GM18861 (cell line): ENCODE results near the gene CNKSR3.
A peak's percentile ranks its signal among the peaks of the same experiment; 100 is the strongest.
"Not testable (repeated sequence)": the region's sequence is repeated elsewhere in the genome, so short reads cannot be mapped to it uniquely, and the experiment has no call there.

ENCODE experiments used
- ATAC-seq: cut with Tn5 transposase; IDR thresholded peaks from one replicate; pipeline ENCODE4 v1.9.1; 2021; ENCODE audit not compliant: unreplicated experiment

The CNKSR3 gene

DNA sequence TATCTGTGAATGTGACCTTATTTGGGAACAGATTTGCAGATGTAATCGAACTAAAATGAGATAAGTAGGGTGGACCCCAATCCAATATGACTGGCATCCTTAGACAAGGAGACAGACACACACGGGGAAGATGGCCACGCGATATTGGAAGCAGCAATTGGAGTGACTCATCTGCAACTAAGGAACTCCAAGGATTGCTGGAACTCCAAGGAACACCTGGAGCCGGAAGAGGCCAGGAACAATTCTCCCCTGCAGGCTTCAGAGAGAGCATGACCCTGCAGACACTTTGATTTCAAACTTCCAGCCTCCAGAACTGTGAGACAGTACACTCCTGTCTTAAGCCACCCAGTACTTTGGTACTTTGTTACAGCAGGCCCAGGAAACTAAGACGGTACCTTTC lies 19.5 kb upstream of the CNKSR3 start:
- ATAC-seq = no peak

DNA sequence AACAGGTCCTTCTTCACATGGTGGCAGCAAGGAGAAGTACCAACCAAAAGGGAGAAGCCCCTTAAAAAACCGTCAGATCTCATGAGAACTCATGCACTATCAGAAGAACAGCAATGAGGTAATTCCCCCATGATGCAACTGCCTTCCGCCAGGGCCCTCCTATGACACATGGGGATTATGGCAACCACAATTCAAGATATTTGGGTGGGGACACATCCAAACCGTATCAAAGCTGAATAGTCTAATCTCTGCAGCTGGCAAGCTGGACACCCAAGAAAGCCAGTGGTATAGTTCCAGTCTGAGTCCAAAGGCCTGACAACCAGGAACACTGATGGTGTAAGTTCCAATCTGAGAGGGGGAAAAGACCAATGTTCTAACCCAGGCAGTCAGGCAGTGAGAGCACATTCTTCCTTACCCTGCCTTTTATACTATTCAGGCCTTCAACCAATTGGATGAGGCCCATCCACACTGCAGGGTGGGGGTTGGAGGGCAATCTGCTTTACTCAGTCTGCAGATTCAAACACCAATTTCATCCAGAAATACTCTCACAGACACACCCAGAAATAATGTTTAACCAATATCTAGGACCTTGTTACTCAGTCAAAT lies 17.9 kb upstream of the CNKSR3 start:
- no peak for ATAC-seq

DNA sequence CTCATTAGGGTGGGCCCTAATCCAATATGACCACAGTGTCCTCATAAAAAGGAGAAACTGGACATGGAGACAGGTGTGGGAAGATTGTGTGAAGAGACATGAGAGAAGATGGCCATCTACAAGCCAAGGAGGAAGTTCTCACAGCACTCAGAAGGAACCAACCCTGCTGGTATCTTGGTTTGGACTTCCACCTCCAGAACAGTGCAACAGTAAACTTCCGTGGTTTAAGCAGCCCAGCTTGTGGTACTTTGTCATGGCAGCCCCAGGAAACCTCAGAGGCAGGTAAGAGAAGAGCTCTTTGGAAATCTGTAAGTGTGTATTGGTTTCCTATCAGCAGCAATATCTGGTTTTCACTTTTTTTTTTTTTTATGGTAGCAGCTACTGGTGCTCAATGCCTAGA lies 16.5 kb upstream of the CNKSR3 start:
- no peak for ATAC-seq

DNA sequence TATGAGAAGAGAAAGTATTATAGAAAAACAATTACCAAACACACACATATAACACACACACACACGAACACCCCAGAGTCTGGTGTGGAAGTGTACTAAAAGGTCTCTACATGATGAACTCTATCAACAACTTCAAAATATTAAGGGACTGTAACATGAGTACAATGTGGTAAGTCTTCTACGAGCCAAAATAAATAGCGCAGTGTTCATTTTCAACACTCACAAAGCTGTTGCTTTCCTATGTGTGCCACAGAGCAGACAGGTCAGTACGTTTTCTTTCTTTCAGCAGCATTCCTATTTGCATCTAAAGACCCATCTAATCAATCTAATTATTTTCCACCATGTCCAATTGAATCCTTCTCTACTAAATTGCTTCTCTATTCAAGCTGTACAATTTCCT lies 12.1 kb upstream of the CNKSR3 start:
- ATAC-seq = no peak

DNA sequence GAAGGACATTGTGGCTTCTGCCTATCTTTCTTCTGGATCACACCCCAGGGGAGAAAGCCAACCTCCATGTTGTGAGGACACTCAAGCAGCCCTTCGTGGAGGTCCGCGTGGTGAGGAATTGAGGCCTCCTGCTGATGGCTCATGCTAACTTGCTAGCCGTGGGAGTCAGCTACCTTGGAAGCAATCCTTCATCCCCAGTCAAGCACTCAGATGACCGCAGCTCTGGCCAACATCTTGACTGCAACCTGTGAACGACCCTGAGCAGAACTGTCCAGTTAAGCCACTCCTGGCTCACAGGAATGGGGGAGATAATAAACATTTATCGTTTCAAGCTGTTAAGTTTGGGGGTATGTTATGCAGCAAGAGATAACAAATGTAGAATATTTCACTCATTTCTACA lies 10.9 kb upstream of the CNKSR3 start:
- no peak for ATAC-seq

DNA sequence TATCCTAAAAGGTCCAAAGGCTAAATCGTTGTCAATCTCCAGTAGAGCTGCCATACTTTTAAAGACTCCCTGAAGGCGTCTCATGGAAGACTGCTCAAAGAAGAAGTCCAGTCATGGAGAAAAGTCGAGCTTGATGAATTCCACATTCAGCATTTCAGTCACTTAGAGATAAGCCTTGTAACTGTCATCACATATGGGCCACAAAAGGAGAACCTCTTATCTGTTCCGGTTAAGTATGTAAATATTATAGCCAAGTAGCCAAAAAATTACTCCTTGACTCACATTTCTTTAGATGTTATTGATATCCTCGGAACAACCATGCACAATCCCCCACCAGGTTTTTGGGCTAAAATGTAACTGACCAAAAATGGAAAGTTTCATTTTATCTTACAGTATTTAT lies 9.8 kb upstream of the CNKSR3 start:
- no peak for ATAC-seq

DNA sequence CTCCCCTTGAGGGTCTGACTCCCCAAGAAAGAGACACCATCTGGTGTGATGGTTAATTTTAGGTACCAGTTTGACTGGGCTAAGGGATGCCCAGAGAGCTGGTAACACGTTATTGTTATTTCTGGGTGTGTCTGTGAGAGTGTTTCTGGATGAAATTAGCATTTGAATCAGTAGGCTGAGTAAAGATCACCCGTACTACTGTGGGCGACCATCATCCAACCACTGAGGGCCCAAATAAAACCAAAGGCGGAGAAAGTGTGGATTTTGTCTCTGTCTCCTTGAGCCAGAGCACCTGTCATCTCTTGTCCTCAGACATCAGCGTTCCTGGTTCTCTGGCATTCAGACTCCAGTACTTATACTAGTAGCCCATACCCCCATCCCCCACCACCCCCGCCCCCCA lies 7.9 kb upstream of the CNKSR3 start:
- ATAC-seq = no peak

DNA sequence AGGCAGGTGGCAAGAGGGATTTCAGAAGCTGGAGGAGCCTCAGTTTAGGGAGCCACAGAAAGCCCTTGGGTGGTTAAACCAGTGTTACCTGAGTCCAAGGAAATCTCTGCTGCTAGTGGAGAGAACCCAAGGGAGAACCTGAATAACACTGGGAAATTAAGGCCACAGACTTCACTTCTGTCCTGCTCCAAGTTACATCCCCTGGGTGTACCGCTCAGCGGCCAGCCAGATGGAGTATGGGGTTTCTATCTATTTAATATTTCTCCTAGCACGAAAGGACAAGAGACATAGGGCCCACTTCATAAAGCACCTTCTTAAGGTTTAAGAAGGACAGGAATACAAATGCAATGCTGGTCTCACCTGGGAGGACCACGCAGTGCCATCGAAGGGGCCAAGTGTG lies 5.8 kb upstream of the CNKSR3 start:
- ATAC-seq = no peak

DNA sequence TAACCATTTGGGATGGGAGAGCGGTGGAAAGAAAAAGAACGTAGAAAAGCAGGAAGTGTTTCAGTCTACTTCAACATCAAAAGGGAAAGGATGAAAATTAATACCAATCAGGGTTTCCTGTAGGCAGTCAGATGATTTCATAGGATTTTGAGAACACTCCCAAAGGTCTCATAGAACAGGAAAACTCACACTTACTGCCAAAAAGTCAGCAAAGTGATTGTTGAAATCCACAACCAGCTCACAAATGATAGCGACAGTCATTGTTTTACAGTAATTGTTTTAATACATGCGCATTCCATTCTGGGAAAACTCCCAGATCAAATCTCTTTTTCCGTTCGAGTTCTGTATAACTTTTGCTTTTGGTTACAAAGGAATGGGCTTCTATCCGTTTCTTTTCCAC lies 5.3 kb upstream of the CNKSR3 start:
- ATAC-seq = no peak

DNA sequence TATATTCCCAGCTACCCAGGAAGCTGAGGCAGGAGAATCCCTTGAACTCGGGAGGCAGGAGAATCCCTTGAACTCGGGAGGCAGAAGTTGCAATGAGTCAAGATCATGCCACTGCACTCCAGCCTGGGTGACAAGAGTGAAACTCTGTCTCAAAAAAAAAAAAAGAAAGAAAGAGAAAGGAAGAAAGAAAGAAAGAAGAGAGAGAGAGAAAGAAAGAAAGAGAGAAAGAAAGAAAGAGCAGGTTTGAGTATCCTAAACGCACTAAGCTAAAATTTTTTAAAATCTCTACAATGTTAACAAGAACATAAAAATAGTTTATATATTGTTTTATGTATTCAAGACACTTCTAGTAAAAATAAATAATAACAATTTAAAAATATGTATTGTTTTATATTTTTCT lies 4.6 kb upstream of the CNKSR3 start:
- ATAC-seq = not testable (repeated sequence)

DNA sequence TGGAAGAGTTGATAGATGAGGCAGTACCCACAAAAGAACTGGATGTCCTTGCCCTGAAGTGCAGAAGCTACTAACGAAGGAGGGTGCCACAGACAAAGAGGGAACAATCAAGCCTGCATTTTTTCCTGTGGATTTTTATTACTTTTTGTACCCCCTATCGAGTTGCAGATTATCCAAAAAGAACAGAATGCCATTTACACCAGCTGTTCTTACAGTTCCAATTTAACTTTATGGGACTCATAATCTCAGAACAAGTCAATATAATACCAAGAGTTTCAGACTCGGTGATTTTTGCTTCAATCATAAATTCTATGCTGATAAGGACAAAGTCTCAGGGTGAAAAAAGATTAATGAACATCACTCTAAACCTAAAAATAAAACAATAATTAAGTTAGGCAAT lies 4.0 kb upstream of the CNKSR3 start:
- ATAC-seq = no peak

DNA sequence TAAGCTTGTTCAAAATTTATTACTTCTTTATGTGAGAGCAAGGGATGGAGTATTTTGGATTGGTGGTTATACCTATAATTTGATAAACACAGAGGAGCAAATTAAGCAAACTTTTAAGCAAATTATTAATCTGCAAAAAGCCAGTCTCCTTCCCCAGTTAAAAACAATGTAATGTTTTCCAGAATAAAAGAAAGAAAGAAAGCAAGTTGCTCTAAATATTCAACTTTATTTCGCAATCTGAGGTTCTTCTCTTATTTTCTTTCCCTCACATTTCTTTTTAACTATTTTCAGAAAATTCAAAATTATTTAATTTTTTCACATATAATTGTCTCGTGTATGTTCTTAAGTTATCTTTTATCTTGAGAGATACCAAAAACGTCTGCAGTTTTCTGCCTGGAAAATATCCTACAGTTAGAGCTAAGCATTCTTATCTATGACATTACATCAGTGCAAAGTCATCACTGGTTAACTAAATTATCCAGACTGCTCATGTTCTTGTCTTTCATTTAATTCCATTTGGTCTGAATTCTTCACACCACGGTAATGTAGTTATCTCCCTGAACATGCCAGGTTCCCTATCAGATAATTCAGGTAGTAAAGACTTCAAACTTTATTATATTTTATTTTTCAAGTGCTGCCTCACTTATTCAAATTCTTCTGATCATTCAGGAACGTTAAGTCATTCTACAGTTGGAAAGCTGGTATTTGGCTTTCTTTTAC lies 3.3 kb upstream of the CNKSR3 start:
- no peak for ATAC-seq

DNA sequence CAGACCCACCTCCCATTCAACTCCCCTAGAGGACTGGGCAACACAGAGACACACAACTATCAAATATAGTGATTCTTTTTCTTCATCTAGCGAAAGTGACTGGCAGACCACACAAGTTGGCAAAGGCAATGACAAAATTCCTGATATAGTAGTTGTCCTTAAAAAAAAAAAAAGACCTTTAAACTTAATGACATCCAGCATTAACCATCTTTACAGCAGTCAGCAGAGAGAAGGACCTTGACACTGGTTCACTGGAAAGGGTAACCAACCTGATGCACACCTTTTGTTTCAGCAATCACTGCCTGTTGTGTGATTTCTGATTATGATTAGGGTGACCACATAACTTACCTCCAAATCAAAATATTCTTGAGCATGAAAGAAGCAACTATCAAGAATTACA lies 1.7 kb upstream of the CNKSR3 start:
- no peak for ATAC-seq

DNA sequence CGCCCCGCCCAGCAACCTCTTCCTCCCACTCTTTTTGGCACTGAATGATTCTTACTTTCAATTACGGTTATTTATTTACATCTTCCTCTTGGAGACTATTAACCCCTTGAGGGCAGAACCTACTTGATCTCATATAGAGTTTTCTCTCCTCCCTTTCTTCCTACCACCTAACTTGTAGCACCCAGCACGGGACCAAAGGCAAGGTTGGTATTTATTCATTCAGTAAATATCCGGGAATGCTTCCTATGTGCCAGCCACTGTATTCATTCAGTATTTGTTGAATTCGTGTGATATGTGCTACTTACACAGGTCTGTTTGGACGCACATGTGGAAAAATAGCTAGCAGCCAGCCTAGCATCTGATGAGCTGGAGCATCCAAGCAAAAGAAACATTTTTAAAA lies 1.3 kb upstream of the CNKSR3 start:
- no peak for ATAC-seq

DNA sequence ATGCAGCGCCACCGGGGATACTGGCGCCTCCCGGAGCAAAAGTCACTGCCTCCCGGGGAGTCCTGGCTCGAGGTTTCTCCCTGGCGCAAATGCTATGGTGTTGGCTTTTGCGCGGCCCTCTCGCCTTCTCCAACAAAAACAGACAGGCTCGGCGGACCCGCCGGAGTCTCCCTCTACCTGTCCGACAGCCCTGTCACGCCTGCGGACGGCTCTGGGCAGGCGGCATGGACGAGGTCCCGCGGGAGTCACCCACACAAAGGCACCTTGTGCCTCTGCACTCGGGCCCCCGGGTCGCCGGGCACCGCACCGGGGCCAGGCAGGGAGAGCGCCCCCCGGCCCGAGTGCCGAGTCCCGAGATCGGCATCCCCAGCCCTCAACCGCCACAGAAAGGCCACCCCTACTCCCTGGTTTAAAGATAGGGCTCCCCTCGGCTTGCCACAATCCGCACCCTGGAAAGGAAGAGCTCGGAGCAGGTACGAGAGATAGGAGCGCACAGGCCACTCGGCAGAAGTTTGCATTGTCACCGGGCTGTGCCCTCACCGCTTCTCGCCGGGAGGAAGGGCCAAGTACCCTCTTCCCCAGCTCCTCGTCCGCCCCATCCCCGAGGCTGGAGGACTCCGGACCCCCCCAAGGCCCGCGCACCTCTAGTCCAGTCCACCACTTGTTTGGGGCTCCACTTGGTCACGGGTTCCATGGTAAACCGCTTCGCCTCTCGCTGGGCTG lies 903 bp downstream of the CNKSR3 start:
- peak; percentile 14 for ATAC-seq

DNA sequence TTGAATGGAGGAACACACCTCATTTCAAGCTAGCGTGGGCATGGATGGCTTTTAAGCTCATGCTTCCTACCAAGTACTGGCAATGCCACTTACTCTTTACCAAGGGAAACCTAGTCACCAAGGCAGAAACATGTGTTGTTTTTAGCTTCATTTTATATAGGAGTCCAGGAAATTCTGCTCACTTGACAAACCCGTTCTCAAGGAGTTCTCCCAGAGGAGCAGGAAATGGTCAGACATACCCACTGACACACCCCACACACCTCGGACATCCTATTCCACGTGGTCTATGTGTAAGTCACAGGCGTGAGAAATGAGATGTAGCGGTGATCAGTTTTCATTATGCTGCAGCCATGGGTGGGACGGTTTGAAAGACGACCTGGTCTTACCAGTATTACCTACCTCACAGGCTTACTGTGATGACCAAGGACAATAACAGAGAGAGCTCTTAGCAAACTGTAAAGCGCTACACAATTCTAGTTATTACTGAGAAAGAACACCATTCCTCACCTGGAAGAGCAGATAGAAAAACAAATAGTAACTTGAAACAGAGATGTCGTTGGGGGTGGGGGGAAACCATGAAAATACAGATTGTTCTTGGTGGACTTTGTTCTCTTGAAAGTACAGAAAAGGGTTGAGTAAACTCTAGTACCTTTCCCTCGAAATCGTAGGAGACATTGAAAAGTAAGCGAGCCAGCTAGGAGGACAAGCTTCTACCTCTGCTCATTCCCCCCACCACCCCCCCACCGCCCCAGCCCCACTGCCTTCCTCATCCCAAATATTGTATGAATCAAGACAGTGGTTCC lies 1.7 kb downstream of the CNKSR3 start:
- no peak for ATAC-seq

DNA sequence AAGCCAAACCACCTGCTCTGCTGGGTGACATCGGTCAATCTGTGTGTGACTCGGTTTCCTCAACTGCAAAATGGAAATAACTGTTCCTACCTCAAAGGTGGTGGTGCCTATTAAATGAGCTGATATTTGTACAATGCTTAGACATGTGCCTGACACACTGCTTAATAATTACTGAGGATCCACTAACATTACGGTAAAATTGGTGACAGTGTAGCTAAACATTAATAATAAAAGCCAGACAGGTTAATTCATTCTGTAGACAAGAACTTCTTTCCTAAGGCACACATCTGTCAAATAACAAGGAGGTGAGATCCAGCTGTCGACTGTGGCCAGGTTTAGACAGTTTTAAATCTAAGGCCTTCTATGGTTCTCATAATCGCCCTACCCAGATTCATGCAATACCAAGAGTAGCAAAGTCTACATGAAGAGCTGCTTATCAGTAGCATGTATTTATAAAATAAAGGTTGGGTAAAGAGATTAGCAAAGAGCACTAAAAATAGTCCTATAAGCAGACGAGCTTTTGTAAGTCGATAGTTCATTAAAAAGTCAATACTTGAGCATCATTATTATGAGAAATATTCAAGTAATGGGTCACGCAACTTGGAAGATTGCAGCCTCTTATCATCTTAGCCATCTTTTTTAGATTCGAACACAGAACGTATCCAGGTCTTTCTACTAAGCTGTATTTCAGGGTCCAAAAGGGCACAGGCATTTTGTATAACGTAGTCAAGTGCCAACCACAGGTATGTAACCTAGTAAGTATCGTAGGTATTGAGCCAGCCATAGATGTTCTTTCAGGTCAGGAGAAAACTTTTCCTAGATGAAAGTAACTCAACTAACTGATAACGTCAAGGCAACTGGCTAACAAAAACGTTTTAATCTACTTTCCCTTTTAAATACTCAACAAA lies 3.2 kb downstream of the CNKSR3 start:
- no peak for ATAC-seq

DNA sequence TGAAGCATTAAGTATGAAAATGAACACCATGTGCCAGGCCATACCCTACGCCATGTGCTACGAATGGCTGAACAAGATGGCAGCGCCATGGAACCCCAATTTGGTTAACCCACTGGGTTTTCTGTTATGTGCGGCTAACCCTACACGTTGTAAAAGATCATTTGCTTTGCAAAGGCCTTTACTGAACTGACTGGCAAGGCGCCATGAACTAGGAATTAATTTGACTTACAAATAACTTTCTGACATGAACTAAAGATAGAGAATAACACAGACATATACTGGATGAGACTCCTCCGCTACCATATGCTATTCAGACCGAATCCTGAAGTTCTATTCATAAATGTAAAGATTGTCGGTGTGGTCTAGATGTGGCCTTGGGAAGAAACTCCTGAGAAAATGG lies 3.9 kb downstream of the CNKSR3 start:
- ATAC-seq = no peak

DNA sequence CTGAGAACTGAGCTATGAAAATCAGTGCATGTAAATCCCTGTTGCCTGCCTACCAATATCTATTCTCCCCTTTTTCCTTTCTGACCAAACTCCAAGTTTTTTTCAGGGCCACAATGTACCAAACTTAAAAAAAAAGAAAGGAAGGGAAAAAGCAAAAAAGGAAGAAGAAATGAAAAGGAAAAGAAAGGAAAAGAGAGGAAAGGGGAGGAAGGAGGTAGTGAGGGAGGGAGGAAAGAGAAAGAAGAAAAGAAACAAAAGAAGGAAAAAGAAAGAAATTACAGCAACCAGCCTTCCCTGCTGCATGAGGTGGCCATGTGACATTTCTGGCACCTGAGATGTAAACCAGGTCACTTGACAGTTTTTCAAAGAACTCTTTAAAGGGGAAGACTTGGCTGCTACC lies 4.4 kb downstream of the CNKSR3 start:
- ATAC-seq = no peak

DNA sequence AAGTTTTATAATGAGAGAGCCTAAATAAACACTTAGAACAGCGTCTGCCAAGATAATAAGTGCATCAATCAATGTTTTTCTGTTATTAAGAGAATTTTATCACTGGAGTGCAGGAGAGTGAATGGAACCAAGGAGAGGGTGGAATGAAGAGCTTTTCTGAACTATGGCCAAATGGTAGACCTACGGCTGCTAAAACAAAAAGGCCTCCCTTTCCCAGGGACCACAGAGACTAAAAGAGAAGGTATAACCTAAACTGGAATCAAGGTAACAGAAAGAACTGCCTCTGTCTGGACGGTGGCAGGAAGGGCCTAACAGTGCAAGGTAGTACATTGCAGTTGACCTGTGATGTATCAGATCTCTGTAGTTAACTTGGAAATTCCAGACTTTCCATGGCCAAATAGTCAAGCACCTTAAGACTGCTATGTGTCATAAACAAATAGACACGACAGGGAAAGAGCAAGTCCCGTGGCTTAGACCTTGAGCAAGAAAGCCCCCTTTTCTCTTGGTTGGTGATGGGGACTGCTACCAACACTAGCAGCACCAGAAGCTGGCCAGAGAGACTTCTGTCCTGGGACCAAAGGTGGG lies 5.5 kb downstream of the CNKSR3 start:
- ATAC-seq = no peak
